Measurements from ENCODE around the gene VPS33A.
A peak's percentile ranks its signal among the peaks of the same experiment; 100 is the strongest.

VPS33A gene

DNA sequence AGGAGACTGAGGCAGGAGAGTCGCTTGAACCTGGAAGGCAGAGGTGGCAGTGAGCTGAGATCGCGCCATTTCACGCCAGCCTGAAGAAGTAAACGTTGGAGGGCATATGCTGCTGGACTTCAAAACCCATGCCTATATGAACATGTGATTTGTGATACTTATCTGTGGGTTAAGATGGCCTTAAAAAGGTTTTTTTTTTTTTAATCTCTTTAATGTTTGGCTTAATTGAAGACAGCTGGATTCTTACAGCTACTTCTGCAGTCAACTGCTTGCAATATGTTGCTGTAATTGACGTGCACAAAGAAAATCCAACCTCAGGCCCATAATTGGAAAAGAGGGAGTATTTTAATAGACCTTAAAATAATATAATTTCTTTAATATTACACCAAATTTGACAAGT lies 64.3 kb downstream of the VPS33A start:
- Mint-ChIP-seq H3K27me3 (ENCODE audit: low read depth) (peaks cover 63% of the 10 kb centered on the region), H3K9me3 (no peaks in the 10 kb centered on the region), H3K4me3 (no peak overlapping the region), H3K4me1 (peaks cover 5% of the 10 kb centered on the region), H3K27ac (no peak overlapping the region), H3K36me3 (ENCODE audit: low read depth) (no peaks in the 10 kb centered on the region)
- TF ChIP-seq, protein P1, sequence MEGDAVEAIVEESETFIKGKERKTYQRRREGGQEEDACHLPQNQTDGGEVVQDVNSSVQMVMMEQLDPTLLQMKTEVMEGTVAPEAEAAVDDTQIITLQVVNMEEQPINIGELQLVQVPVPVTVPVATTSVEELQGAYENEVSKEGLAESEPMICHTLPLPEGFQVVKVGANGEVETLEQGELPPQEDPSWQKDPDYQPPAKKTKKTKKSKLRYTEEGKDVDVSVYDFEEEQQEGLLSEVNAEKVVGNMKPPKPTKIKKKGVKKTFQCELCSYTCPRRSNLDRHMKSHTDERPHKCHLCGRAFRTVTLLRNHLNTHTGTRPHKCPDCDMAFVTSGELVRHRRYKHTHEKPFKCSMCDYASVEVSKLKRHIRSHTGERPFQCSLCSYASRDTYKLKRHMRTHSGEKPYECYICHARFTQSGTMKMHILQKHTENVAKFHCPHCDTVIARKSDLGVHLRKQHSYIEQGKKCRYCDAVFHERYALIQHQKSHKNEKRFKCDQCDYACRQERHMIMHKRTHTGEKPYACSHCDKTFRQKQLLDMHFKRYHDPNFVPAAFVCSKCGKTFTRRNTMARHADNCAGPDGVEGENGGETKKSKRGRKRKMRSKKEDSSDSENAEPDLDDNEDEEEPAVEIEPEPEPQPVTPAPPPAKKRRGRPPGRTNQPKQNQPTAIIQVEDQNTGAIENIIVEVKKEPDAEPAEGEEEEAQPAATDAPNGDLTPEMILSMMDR (IDR thresholded peaks at IDR 0.05; ENCODE audit: unreplicated experiment in 3 of 3) = no peak

DNA sequence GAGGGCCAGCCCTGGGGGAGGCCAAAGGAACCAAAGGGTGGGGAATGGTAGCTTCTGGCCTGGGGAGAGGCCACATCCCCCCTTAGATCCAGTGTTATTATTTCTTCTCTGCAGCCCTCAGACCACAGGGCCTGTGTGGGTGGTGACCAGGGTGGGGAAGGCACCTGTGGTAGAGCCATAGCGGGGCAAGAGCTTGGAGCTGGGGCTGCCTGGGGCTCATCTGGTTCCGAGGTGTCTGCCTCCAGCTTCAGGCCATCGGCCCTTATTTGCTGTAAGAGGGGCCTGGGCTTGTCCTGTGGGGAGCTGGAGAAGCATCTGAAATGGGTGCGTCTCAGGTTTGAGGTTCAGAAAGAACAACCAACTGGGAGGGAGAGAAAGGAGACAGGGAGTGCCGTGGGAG lies 64.9 kb downstream of the VPS33A start:
- Mint-ChIP-seq H3K4me1 (peaks cover 5% of the 10 kb centered on the region), H3K4me3 (peak overlapping the region; percentile 49 to 56 (median 53)), H3K27me3 (ENCODE audit: low read depth) (peaks cover 56% of the 10 kb centered on the region), H3K9me3 (no peaks in the 10 kb centered on the region), H3K27ac (no peak overlapping the region), H3K36me3 (ENCODE audit: low read depth) (no peaks in the 10 kb centered on the region)
- TF ChIP-seq, protein P1 (IDR thresholded peaks at IDR 0.05; ENCODE audit: unreplicated experiment in 3 of 3) = no peak

DNA sequence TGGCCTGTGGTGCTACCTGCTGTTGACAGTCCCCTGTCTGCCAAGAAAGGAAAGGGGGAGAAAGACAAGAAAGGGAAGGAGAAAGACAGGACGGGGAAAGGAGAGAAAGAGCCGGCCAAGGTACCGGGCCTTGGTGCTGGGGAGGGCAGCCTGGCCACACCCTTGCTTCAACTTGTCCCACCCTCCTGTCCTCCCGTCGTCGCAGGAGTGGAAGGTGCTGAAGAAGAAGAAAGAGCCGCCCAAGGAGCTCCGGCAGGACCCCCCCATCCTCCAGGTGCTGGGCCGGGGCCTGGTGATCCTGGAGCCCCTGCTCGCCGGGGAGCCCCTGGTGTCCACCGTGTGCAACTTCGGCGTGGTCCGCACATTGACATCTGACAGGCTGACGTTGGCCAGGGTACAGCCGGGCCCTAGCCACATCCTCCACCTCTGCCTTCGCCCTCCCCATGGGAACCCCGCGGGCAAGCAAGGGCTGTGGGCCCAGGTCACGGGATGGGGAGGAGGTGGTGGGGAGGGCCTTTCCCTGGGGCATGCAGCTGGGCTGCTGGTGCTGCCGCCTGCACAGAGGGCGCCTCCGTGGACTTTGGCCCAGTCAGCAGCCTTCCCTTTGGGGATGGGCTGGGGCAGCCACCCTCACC lies 65.6 kb downstream of the VPS33A start:
- Mint-ChIP-seq H3K4me1 (peaks cover 5% of the 10 kb centered on the region), H3K4me3 (no peak overlapping the region), H3K27me3 (ENCODE audit: low read depth) (peaks cover 49% of the 10 kb centered on the region), H3K27ac (no peak overlapping the region), H3K9me3 (peaks cover 4% of the 10 kb centered on the region), H3K36me3 (ENCODE audit: low read depth) (peaks cover 2% of the 10 kb centered on the region)
- TF ChIP-seq, protein P1 (IDR thresholded peaks at IDR 0.05; ENCODE audit: unreplicated experiment in 3 of 3) = peak in 1 of 3 experiments; percentile 12

DNA sequence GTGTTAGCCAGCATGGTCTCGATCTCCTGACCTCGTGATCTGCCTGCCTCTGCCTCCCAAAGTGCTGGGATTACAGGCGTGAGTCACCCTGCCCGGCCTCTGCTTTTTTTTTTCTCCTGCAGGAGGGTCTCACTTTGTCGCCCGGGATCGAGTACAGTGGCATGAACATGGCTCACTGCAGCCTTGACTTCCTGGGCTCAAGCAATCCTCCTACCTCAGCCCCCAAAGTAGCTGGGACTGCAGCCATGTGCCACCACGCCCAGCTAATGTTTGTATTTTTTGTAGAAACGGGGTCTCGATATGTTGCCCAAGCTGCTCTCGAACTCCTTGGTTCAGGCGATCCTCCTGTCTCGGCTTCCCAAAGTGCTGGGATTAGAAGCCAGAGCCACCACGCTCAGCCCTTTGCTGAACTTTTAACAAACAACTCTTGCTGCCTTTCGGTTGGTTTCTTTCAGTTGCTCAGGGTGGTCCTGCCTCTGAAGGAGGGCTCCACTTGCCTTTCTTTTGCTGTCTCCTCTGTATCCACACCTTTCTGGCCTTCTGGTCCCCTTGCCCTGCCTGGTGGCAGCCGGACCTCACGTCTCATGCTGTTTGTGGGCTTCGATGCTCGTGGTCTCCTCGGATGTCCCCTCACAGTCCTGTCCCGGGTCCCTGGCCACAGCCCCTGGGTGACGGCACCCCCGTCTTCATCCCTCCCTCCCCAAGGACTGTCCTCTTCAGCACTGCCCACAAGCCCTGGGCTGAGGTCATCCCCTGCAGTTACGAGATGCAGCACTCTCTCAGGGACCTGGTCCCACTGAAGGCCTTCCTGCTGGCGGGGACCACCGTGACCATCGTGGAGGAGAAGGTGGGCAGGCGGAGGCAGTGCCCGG lies 66.6 kb downstream of the VPS33A start:
- Mint-ChIP-seq H3K27me3 (ENCODE audit: low read depth) (peaks cover 40% of the 10 kb centered on the region), H3K9me3 (peaks cover 10% of the 10 kb centered on the region), H3K4me1 (no peaks in the 10 kb centered on the region), H3K36me3 (ENCODE audit: low read depth) (peaks cover 6% of the 10 kb centered on the region), H3K4me3 (no peak overlapping the region), H3K27ac (no peak overlapping the region)
- TF ChIP-seq, protein P1 (IDR thresholded peaks at IDR 0.05; ENCODE audit: unreplicated experiment in 3 of 3) = no peak

DNA sequence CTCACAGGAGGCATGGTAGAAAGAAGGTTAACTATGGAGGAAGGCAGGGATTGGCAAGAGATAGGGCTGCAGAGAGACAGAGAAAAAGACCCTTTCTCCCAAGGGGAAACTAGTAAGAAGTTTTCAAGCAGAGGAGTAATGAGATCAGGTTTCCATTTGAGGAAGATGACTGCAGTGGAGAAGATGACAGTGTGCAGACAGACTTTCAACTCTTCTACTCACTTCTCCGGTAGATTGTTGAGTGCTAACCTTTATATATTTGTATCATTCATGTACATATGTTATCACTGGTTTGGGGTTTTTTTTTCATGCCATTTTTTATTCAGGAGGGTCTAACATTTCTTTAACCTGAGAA lies 68.7 kb downstream of the VPS33A start:
- H3K9me3 Mint-ChIP-seq = peaks cover 13% of the 10 kb centered on the region

More for the DNA sequence above, 68.7 kb downstream of the VPS33A start:
- TF ChIP-seq, protein P1 (IDR thresholded peaks at IDR 0.05; ENCODE audit: unreplicated experiment in 3 of 3) = no peak
- Mint-ChIP-seq H3K4me3 (no peak overlapping the region), H3K36me3 (ENCODE audit: low read depth) (peaks cover 6% of the 10 kb centered on the region), H3K27me3 (ENCODE audit: low read depth) (peaks cover 28% of the 10 kb centered on the region), H3K27ac (no peak overlapping the region), H3K4me1 (no peaks in the 10 kb centered on the region)

Data from nephron (organoid).